HG03064 (cell line): ENCODE data around the gene PLVAP.

Source experiments
- ATAC-seq: cut with Tn5 transposase; IDR thresholded peaks from one replicate; pipeline ENCODE4 v1.9.1; 2021; ENCODE audit warnings: low read depth; ENCODE audit not compliant: unreplicated experiment

Gene PLVAP

GRCh38 chr19:17359905-17360800, 17.0 kb downstream of the PLVAP start:
- ATAC-seq = no peak

- no peak for ATAC-seq
Measured at GRCh38 chr19:17358395-17358794, 18.7 kb downstream of the PLVAP start.

GRCh38 chr19:17357724-17358123, 19.4 kb downstream of the PLVAP start:
- ATAC-seq = no peak

DNA sequence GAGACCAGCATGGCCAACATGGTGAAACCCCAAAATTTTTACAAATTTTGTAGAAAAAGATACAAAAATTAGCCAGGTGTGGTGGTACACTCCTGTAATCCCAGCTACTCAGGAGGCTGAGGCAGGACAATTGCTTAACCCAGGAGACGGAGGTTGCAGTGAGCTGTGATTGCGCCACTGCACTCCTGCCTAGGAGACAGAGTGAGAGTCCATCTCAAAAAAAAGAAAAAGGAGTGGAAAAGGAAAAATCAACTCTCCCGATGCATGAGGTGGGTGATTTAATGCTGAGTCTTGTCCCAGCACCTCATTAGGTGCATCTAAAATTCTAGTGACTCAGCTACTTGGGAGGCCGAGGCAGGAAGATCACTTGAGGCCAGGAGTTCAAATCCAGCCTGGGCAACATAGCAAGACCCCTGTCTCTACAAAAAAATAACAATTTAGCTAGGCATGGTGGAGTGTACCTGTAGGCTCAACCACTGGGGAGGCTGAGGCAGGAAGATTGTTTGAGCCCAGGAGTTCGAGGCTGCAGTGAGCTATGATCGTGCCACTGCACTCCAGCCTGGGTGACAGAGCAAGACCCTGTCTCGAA, 20.0 kb downstream of the PLVAP start:
- ATAC-seq = no peak

DNA sequence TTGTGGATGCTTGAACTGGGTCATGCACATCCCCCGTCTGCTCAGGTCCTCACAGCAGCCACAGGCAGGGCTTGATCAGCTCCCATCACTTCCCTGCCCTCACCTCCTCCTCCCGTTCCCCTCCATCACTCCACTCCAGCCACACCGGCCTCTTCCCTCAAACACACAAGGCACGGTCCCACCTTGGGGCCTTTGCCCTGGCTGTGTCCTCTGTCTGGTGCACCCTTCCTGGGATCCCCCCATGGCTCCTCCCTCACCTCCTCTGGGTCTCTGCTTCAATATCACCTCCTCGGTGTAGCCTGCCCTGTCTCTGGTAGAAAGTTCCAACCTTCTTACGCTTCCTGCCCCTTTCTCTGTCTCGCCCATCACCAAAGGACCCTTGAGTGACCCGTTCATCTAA, 23.8 kb downstream of the PLVAP start:
- ATAC-seq = no peak

GRCh38 chr19:17352608-17353280, 24.4 kb downstream of the PLVAP start:
- no peak for ATAC-seq

DNA sequence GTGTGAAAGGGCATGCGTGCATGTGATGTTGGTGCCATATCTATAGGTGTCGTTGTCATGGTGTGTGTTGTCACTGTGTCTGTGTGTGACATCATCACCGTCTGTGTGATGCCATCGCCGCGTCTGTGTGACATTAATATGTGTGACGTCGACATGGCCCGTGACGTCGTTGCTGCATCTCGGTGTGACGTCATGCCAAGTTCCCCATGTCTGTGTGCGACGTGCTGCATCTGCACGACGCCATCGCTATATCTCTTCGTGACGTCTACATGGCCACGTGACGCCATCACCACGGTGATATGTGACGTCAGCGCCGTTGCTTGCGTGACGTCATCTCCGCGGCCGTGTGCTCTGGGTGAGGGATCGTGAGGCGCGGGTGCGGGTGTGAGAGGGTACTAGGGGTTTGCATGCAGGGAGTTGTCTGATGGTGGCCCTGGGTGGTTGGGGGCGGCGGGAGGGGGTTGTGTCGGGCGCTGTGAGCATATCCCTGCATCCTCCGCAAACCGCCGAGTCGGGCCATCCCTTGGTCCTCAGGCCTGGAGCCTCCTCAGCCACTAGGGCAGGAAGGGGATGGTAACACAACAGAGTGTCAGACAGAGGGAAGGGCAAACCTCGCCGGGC, 25.2 kb downstream of the PLVAP start:
- ATAC-seq = no peak

DNA sequence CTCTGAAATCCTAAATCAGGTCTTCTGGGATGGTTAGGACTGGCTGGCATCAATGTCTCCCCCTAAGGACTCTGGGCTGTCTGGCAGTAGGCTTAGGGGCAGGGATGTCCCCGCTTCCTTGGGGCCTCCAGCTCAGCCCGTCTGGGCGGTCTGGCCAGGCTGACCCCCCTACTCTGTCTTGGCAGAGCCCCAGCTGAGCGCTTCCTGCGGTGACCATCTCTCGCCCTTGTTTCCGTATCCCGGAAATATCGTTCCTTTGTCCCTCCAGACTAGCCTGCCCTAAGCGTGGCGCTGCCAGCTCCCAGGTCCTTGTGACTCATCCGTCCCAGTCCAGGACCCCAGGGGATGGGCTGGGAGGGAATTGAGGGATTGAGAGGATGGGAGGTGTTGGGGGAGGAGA, 28.4 kb downstream of the PLVAP start:
- ATAC-seq = no peak

DNA sequence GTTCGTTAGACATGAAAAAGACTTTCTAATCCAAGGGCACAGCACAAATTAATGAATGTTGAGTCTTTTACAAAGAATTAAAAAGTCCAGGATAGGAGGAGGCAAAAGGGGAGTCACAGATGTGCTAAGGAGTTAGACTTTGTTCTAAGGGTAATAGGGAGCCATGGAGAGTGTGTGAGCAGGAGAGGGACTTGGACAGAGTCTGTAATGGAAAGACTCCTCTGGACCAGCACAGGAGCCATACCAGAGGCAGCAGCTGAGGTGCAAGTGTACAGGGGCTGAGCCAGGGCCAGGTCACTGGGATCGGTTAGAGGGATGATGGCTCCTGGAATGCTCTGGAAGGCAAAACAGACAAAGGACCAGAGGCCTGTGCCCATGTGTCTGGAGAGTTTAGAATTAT, 29.3 kb downstream of the PLVAP start:
- ATAC-seq = no peak

DNA sequence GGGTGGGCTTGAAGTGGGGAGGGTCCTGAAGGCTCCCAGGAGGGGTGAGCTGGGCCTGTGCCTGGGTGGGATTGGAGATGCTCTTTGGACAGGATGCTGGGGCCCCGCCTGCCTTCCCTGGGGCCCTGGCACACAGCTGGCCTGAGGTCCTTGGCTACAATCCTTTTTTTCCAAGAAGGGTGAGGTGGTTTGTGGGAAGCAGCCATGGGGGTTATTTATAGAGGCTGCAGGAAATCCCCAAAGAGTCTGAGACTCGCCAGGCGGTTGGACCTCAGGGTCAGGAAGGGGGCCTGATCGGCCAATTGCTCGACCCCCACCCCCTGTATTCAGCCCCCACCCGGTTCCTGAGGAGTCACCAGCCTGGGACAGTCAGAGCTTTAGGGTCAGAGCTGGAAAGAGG, 29.8 kb downstream of the PLVAP start:
- ATAC-seq = no peak

DNA sequence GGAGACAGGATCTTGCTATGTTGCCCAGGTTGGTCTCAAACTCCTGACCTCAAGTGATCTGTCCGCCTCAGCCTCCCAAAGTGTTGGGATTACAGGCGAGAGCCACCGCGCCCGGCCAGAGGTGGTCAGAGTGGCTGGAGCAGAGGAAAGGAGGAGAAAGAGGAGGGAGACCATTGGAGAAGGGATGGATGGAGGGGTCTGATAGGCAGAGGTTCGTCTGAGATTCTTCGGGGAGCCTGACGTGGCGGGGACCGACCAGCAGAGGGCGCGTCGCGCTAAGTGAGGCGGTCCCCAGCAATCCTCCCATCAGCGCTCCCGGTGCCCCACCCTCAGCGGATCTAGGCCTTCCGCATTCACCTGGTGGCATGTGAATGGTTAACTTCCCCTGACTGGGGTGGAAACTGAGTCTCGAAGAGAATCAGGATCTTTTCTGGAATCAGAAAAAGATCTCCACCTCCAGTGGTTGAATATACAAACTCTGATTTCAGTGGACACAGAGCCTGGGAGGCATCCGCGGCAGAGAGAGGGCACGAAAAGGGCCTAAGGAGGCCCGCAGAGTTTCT, 31.0 kb downstream of the PLVAP start:
- no peak for ATAC-seq

GRCh38 chr19:17341845-17342244, 35.3 kb downstream of the PLVAP start:
- ATAC-seq = no peak

- no peak for ATAC-seq
Measured at GRCh38 chr19:17341386-17341785, 35.8 kb downstream of the PLVAP start.

DNA sequence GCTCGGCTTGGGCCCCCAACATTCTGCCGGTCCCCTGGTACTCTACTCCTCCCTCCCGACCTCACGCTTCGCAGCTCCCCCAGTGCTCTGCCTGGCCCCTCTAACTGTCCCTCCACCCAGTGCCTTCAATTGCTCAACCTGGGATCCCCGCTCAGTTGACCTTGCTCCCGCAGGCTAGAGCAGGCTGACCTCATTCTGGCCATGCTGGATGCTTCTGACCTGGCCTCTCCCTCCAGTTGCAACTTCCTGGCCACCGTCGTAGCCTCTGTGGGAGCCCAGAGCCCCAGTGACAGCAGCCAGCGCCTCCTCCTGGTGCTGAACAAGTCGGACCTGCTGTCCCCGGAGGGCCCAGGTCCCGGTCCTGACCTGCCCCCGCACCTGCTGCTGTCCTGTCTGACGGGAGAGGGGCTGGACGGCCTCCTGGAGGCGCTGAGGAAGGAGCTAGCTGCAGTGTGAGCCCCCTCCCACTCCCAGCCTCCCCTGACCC, 36.2 kb downstream of the PLVAP start:
- ATAC-seq = no peak

GRCh38 chr19:17340302-17340870, 36.8 kb downstream of the PLVAP start:
- ATAC-seq = no peak

GRCh38 chr19:17339088-17339741, 37.9 kb downstream of the PLVAP start:
- no peak for ATAC-seq

DNA sequence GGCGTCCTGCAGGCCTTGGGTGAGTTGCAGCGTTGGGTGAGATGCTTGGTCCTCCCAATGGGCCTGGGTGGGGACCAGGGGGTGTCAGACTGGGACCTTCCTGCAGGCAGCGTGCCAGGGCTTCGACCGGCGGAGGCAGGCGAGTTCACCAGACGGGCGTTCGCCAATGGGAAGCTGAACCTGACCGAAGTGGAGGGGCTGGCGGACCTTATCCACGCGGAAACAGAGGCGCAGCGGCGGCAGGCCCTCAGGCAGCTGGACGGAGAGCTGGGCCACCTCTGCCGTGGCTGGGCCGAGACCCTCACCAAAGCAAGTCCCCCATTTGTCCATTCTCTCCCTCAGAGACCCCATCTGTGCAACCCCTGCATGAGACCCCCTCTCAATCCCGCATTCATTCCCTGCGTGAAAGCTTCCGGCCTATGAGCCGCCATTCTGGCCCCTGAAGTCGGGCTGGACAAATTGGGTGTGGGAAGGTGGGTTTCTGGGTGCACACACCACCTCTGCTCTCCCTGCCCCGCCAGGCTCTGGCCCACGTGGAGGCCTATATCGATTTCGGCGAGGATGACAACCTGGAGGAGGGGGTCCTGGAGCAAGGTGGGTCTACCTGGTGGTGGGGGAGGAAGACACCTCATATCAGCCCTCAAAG, 38.6 kb downstream of the PLVAP start:
- ATAC-seq = no peak

DNA sequence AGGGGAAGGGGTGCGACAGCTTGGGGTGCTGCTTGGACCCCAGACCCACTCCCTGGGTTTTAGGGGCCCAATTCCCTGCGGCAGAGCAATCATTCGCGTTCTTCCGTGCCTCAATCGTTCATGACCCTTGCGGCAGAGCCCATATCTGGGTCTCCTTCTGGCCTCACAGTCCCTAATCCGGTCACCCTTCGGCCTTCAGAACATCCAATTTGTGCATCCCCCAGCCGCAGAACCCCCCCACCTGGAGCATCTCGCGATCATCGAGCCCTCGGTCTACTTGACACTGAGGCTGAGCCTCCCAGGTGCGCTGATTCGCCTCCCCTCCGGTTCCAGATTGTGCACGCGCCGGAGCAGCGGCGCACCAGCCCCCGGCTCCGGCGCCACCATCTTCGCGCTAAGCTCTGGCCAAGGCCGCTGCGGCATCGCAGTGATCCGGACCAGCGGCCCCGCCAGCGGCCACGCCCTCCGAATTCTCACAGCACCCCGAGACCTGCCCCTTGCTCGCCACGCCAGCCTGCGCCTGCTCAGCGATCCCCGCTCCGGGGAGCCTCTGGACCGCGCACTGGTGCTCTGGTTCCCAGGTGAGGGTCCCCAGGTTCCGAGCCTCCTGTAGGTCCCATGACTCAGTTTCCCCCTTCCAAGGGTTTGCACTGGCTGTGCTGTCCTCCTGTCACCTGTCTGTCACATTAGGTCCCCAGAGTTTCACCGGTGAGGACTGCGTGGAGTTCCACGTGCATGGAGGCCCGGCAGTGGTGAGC, 39.3 kb downstream of the PLVAP start:
- ATAC-seq = no peak
